WERI-Rb-1 (cell line): ENCODE data around the gene HNRNPA1.
A peak's percentile ranks its signal among the peaks of the same experiment; 100 is the strongest.

Source experiments
- DNase-seq: peaks from one replicate; pipeline ENCODE4 v3.0.0-alpha.2; 2020
- H3K27ac ChIP-seq: fragments of 250-450 bp; sonication (Bioruptor Pico); 2 replicates; pipeline ENCODE4 v1.5.1; 2020; ENCODE audit warnings: mild to moderate bottlenecking, moderate library complexity
- H3K27me3 ChIP-seq: fragments of 250-450 bp; sonication (Bioruptor Pico); 2 replicates; pipeline ENCODE4 v1.5.1; 2021; ENCODE audit warnings: mild to moderate bottlenecking, low read depth, moderate library complexity; ENCODE audit not compliant: insufficient read depth, severe bottlenecking
- H3K36me3 ChIP-seq: fragments of 250-450 bp; sonication (Bioruptor Pico); 2 replicates; pipeline ENCODE4 v1.5.1; 2020; ENCODE audit warnings: mild to moderate bottlenecking, moderate library complexity
- H3K4me3 ChIP-seq: 2 replicates; pipeline ENCODE4 v1.5.1; 2011; ENCODE audit warnings: low read depth, mild to moderate bottlenecking, control low read depth, low read length
- H3K9me3 ChIP-seq: fragments of 250-450 bp; sonication (Bioruptor Pico); 2 replicates; pipeline ENCODE4 v1.5.1; 2021; ENCODE audit warnings: mild to moderate bottlenecking, moderate library complexity; ENCODE audit not compliant: severe bottlenecking
- TF ChIP-seq, protein P1 (sequence below): IDR thresholded peaks from 2 replicates; pipeline ENCODE4 v1.5.1; 2011; ENCODE audit warnings: low read depth, mild to moderate bottlenecking, control low read depth, inconsistent platforms, low read length

Gene HNRNPA1

DNA sequence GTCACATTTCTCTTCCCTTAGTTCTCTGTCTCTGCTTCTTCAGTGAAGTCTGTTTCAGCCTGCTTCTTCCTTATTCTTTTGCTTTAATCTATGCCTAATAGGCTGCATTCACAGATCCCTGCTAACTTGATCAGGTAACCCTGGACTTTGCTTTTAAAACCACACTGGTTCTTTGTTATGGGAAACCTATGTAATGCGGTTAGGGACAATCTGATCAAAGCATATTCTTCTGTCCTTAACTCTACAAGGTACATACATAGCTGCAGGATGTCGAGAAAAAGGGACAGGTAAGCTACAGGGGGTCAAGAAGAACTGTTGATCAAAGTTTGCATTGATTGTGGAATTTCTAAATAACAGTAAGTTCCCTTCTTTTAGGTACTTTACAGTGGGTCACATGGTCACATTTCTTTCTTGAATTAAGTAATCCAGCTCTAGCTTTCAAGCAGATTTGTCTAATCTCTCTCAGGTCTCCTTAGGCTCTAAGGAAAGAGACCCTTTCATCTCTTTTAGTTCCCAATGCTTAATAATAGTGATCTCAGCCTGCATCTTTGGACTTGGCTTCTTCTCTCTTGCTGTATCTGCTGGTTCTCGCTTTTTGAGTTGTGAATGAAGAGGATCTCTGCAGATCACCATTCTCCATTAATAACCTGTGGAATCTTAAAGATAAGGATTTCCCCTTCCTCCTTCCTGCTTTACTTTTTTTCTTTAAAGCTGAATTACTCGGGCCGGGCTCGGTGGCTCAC is 48.2 kb downstream of the HNRNPA1 start:
- TF ChIP-seq, protein P1, sequence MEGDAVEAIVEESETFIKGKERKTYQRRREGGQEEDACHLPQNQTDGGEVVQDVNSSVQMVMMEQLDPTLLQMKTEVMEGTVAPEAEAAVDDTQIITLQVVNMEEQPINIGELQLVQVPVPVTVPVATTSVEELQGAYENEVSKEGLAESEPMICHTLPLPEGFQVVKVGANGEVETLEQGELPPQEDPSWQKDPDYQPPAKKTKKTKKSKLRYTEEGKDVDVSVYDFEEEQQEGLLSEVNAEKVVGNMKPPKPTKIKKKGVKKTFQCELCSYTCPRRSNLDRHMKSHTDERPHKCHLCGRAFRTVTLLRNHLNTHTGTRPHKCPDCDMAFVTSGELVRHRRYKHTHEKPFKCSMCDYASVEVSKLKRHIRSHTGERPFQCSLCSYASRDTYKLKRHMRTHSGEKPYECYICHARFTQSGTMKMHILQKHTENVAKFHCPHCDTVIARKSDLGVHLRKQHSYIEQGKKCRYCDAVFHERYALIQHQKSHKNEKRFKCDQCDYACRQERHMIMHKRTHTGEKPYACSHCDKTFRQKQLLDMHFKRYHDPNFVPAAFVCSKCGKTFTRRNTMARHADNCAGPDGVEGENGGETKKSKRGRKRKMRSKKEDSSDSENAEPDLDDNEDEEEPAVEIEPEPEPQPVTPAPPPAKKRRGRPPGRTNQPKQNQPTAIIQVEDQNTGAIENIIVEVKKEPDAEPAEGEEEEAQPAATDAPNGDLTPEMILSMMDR: no peak
- Histone ChIP-seq H3K4me3 (no peak overlapping the region), H3K9me3 (no peaks in the 10 kb centered on the region), H3K27ac (0 out of 2 replicates have a peak overlapping the region, but pooled peaks have one; percentile 9), H3K27me3 (no peaks in the 10 kb centered on the region), H3K36me3 (no peaks in the 10 kb centered on the region; the same call in 1 of the 2 replicates)
- DNase-seq: no peak

DNA sequence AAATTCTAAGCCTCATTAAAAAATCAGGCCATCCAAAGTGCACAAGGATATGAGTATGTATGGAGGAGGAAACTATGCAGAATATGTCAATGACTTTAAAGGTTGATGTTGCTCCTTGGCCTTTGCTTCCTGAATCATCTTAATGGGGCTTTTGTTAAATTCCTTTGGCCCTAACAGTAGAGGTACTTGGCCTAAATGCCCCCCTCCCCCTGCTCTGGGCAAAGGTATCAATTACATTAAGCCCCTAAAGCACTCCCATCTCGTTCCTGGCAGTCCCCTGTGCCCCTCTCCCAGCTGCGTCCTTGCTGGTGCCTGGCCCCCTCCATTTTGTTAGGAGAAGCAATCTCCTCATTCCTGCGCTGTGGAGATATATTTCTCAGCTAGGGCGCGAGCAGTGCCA is 49.2 kb downstream of the HNRNPA1 start:
- H3K9me3 ChIP-seq: no peaks in the 10 kb centered on the region
- TF ChIP-seq, protein P1: no peak

DNA sequence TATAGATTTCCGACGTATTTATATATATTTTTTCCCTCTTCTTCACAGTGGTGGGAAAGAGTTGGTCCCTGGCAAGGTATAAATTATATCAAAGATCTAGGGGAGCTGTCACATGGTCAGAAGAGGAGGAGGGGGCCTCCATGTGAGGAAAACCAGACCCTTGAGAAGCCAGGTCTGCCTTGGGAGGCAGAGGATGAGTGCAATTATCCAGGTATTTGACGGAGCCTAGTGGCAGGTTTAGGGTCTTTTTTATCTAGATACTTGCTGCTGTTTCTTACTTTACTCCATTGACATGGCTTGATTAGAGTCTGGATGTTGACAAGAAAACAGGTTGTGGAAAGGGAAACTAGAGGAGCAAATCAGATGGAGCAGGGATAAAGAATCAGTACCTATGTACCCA is 49.9 kb downstream of the HNRNPA1 start:
- H3K36me3 ChIP-seq: no peaks in the 10 kb centered on the region; the same call in 1 of the 2 replicates
- no peak overlapping the region for H3K27ac ChIP-seq
- DNase-seq: no peak
- no peak overlapping the region for H3K4me3 ChIP-seq
- no peaks in the 10 kb centered on the region for H3K9me3 ChIP-seq
- TF ChIP-seq, protein P1: no peak
- no peaks in the 10 kb centered on the region for H3K27me3 ChIP-seq

More for the DNA sequence above, 49.2 kb downstream of the HNRNPA1 start:
- H3K36me3 ChIP-seq: no peaks in the 10 kb centered on the region; the same call in 1 of the 2 replicates
- H3K4me3 ChIP-seq: no peak overlapping the region
- no peaks in the 10 kb centered on the region for H3K27me3 ChIP-seq
- DNase-seq: peak; percentile 28
- H3K27ac ChIP-seq: peak overlapping the region; percentile 9; the same call in 1 of the 2 replicates

DNA sequence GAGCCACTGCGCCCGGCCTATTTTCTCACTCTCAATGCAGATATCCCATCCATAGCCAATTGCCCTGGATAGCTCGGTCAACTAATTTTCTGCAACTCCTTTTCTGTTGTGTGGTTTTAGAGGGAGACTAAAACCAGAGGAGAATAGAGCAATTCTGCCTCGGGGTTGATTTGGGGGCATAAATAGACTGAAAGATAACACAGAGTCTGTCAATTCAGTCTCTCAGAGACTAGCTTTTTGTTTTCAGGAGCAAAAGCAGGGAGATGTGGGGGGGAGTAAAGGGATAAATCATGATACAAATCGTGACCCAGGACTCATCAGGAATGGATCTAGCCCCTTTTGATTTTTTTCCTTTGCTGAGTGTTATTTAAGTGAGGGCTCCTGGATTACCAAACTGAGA is 50.9 kb downstream of the HNRNPA1 start:
- Histone ChIP-seq H3K4me3 (no peak overlapping the region), H3K9me3 (no peaks in the 10 kb centered on the region), H3K27me3 (no peaks in the 10 kb centered on the region), H3K36me3 (no peaks in the 10 kb centered on the region; the same call in 1 of the 2 replicates), H3K27ac (no peak overlapping the region)
- TF ChIP-seq, protein P1: no peak
- DNase-seq: no peak

DNA sequence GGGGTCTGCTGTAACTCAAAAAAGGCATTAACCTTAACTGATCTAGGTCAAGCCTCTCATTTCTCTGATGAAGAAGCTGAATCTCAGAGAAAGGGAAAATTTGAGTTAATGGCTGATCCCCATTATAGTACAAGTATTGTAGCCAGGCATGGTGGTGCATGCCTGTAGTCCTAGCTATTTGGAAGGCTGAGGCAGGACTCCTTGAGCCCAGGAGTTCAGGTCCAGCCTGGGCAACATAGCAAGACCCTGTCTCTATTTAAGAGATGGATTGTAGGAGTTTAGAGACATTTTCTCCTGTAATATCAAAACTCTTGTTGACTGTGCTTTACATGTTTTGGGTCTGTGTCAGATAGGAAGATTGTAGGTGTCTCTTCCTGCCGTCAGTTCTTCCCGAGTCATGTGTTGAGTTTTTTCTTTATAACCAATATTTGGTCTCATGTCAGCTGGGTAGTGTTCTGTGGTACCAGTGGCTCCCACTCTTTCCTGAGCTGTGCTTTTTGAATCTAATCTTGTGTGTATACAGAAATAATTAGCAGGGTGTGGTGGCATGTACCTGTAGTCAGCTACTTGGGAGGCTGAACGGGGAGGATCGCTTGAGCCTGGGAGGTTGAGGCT is 53.0 kb downstream of the HNRNPA1 start:
- H3K36me3 ChIP-seq: no peaks in the 10 kb centered on the region; the same call in 1 of the 2 replicates
- no peak overlapping the region for H3K27ac ChIP-seq
- H3K4me3 ChIP-seq: no peak overlapping the region
- no peak for DNase-seq
- no peaks in the 10 kb centered on the region for H3K27me3 ChIP-seq
- H3K9me3 ChIP-seq: no peaks in the 10 kb centered on the region
- TF ChIP-seq, protein P1: no peak
